Heart left ventricle (tissue), 16 donors: ENCODE results near the gene BTD. TPM values are rescaled to one million over a fixed set of nuclear protein-coding genes. Genes with fewer than 3 reads are reported as not detected.

Experiments used
- ATAC-seq, 4 donors: fragments of 200-7000 bp; cut with Tn5 transposase; one replicate each; pipeline ENCODE4 v1.9.1; 2020 to 2022; ENCODE audit warnings: moderate library complexity in 4 of 4, mild to moderate bottlenecking in 3 of 4, moderate number of reproducible peaks in 1 of 4
- DNase-seq, 5 donors: peaks; one replicate each; pipeline ENCODE4 v3.0.0-alpha.2; 2020
- H3K27ac ChIP-seq, 12 donors: fragments of 200-600 bp; sonication (generic) in 4 of 12; one replicate each; pipeline versions ENCODE4 v1.5.0 to v1.8.0; 2016 to 2022; ENCODE audit warnings: mild to moderate bottlenecking in 2 of 12
- H3K27me3 ChIP-seq, 9 donors: fragments of 200-600 bp; sonication (generic) in 2 of 9; one replicate each; pipeline versions ENCODE4 v1.5.1 to v1.8.0; 2016 to 2022; ENCODE audit warnings: mild to moderate bottlenecking in 3 of 9
- H3K36me3 ChIP-seq, 9 donors: fragments of 200-600 bp; sonication (generic) in 2 of 9; one replicate each; pipeline versions ENCODE4 v1.5.0 to v1.8.0; 2018 to 2022; ENCODE audit warnings: mild to moderate bottlenecking in 2 of 9
- H3K4me1 ChIP-seq, 12 donors: fragments of 200-600 bp; sonication (generic) in 4 of 12; one replicate each; pipeline versions ENCODE4 v1.5.0 to v1.8.0; 2016 to 2022; ENCODE audit warnings: mild to moderate bottlenecking in 3 of 12
- H3K4me3 ChIP-seq, 12 donors: fragments of 200-600 bp; sonication (generic) in 4 of 12; one replicate each; pipeline versions ENCODE4 v1.5.0 to v1.8.0; 2017 to 2022; ENCODE audit warnings: mild to moderate bottlenecking in 9 of 12, moderate library complexity in 4 of 12
- H3K9me3 ChIP-seq, 12 donors: fragments of 200-600 bp; sonication (generic) in 4 of 12; one replicate each; pipeline versions ENCODE4 v1.5.0 to v1.8.0; 2016 to 2022; ENCODE audit warnings: mild to moderate bottlenecking in 1 of 12
- POLR2A ChIP-seq, 2 donors: fragments of 450-650 bp; IDR thresholded peaks; one replicate each; pipeline ENCODE4 v1.6.1; 2017; ENCODE audit warnings: antibody characterized with exemption in 2 of 2, mild to moderate bottlenecking in 2 of 2, moderate library complexity in 2 of 2
- WGBS, 4 donors: extraction: QIAGEN DNeasy Blood & Tissue Kit in 2 of 4; methylation state at CpG; one replicate each; pipeline versions ENCODE4 v1.1.5 to v1.1.7; 2013 to 2018; 5-methylcytosine and 5-hydroxymethylcytosine counted together
- intact Hi-C, 10 donors: fragments of 100-400 bp; cut with DNase I; formaldehyde crosslinking; loops; one replicate each; pipeline versions ENCODE4 v1.11.1 to v1.14.2; 2022
- long read RNA-seq, 3 donors: library from polyadenylated mRNA; unstranded; transcript quantifications; one replicate each; pipeline ENCODE4 v2.0.0, GENCODE V29; 2020 to 2021
- polyA plus RNA-seq, 2 donors: library from polyadenylated mRNA; stranded (reverse); fragments of 200-250 nt; gene quantifications; one replicate each; pipeline ENCODE4 v1.2.3, GENCODE V29; 2013
- total RNA-seq, 9 donors: library from RNA; depleted of rRNA in 2 of 9; stranded (reverse); fragments of >200 nt in 2 of 9; fragmentation: NEBNext Ultra II Directional in 3 of 9; extraction: Animal tissue kit (Norgen Biotek cat#: 25700) in 3 of 9; gene quantifications; one replicate each; pipeline versions ENCODE4 v1.1.0 to v1.2.4, GENCODE V29; 2016 to 2023
- TF ChIP-seq, protein P1 (sequence below), 12 donors: fragments of 200-600 bp; sonication (generic) in 4 of 12; IDR thresholded peaks; one replicate each; pipeline versions ENCODE4 v1.5.0 to v1.8.0; 2018 to 2022; ENCODE audit warnings: antibody characterized with exemption in 12 of 12, mild to moderate bottlenecking in 5 of 12
- donor health status: ischemic (EF 13 %, LVEDD 7.1; RV severe dilation, severe dysfunction).
- donor health status: healthy with polysubstance abuse.
- donor health status: DM: no; HTN: yes; CAD: no.
- donor health status: DM: no; HTN: no; CAD: no.
- donor health status: ischemic (EF 25% LVEDD 6.9; RV normal size, moderate dysfunction).
- donor health status: ischemic (EF 25% LVEDD 5.7; RV mildly dilated, moderate dysfunction).
- donor health status: healthy.
- donor health status: DM: yes; HTN: yes; CAD: no.
- donor health status: ischemic (EF 35%, LVEDD 5.7; RV mildly dilated, moderate dysfunction).
- donor health status: nonischemic (EF 11% LVEDD 7.7; RV severe dilation, severe dysfunction).
- donor health status: DM: yes; HTN: yes; CAD: no.
- donor health status: PGD.
- donor health status: ischemic (EF 29% LVEDD 5.4; RV normal size, mild dysfunction).
- donor health status: nonischemic (EF 23%, LVEDD 6.1; RV moderate dilation, normal function).

BTD gene, protein sequence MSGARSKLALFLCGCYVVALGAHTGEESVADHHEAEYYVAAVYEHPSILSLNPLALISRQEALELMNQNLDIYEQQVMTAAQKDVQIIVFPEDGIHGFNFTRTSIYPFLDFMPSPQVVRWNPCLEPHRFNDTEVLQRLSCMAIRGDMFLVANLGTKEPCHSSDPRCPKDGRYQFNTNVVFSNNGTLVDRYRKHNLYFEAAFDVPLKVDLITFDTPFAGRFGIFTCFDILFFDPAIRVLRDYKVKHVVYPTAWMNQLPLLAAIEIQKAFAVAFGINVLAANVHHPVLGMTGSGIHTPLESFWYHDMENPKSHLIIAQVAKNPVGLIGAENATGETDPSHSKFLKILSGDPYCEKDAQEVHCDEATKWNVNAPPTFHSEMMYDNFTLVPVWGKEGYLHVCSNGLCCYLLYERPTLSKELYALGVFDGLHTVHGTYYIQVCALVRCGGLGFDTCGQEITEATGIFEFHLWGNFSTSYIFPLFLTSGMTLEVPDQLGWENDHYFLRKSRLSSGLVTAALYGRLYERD
- total RNA-seq = 10 to 100 TPM in 7 of 9 donors, 1 to 10 TPM in 2; 8.3 to 16.4 (median 13.4) TPM
- 1 to 10 TPM; 4.2 to 8.6 TPM for polyA plus RNA-seq
- long read RNA-seq, donor 1, full-length matches to known transcripts = 5 of 8 reads
- long read RNA-seq, donor 1, partial matches to known transcripts = 2 of 8 reads
- long read RNA-seq, donor 1, other reads (novel, unspliced or antisense) = 1 of 8 reads
- long read RNA-seq, donor 2, full-length matches to known transcripts = 19 of 22 reads
- long read RNA-seq, donor 2, partial matches to known transcripts = 0 of 22 reads
- long read RNA-seq, donor 2, other reads (novel, unspliced or antisense) = 3 of 22 reads
- long read RNA-seq, donor 3, full-length matches to known transcripts = 5 of 9 reads
- long read RNA-seq, donor 3, partial matches to known transcripts = 2 of 9 reads
- long read RNA-seq, donor 3, other reads (novel, unspliced or antisense) = 2 of 9 reads

DNA sequence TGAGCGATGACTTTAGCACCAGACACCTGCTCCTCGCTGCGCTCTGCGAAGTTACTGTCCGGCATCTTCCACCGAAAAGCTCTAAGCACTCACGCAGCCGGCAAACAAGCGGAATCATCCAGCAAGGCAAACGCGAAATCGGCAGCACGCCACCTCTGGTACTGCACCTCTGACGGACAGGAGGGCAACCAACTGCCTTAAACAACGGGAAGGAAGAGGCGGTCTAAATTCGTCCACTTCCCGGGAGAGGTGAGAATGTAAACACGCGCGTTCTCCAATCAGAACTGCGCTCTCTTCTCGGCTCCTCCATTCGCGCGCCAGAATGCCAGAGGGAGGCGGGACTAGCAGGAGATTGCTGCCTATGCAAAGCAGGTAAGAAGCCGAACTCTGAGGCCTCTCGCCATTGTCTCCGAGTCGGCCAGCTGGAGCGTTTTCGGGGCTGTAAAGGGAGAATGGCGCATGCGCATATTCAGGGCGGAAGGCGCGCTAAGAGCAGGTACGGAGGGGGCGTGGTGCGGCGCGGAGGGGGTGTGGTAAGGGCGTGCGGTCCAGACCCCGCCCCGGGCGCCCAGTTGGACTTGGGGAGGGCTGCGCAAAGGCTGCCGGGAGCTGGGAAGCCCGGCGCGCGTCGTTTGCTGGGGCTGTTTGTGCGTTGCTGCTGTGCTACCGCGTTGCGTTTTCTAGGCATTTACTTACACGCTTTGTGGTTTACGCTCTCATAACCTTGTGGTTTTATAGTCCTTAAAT lies at the start of gene BTD, which contains the start of gene HACL1:
Gene BTD (plus strand): TSS at position 347 of the 747 bp plus-strand sequence. CDS start 33,695 bp downstream, outside the sequence.
Gene HACL1 (minus strand): TSS at position 171 of the 747 bp plus-strand sequence. CDS start 106 bp downstream, at position 65.
- Histone ChIP-seq H3K9me3 (no peaks in the 10 kb centered on the region), H3K4me3 (peak within 1 kb of the TSS; percentile 41 to 97 (median 74)), H3K27ac (peak within 1 kb of the TSS; percentile 55 to 92 (median 84)), H3K36me3 (peaks cover 0 to 39% (median 30%) of the 10 kb centered on the region in 9 donors), H3K27me3 (no peaks in the 10 kb centered on the region), H3K4me1 (peaks cover 3 to 25% (median 15%) of the 10 kb centered on the region in 12 donors)
- intact Hi-C loops = no loop called here
- TF ChIP-seq, protein P1, sequence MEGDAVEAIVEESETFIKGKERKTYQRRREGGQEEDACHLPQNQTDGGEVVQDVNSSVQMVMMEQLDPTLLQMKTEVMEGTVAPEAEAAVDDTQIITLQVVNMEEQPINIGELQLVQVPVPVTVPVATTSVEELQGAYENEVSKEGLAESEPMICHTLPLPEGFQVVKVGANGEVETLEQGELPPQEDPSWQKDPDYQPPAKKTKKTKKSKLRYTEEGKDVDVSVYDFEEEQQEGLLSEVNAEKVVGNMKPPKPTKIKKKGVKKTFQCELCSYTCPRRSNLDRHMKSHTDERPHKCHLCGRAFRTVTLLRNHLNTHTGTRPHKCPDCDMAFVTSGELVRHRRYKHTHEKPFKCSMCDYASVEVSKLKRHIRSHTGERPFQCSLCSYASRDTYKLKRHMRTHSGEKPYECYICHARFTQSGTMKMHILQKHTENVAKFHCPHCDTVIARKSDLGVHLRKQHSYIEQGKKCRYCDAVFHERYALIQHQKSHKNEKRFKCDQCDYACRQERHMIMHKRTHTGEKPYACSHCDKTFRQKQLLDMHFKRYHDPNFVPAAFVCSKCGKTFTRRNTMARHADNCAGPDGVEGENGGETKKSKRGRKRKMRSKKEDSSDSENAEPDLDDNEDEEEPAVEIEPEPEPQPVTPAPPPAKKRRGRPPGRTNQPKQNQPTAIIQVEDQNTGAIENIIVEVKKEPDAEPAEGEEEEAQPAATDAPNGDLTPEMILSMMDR (IDR thresholded peaks at IDR 0.05) = peak in 7 of 12 donors; percentile 13 to 55 (median 26)
- TF ChIP-seq POLR2A (IDR thresholded peaks at IDR 0.05) = peak; percentile 24 to 65
- peak; percentile 96 to 97 (median 97) for ATAC-seq
- 0 to 1% (median 0%) methylated on average over 40 to 61 of the region's 61 CpGs for WGBS, 4 donors
- DNase-seq = peak; percentile 96 to 98 (median 97)

DNA sequence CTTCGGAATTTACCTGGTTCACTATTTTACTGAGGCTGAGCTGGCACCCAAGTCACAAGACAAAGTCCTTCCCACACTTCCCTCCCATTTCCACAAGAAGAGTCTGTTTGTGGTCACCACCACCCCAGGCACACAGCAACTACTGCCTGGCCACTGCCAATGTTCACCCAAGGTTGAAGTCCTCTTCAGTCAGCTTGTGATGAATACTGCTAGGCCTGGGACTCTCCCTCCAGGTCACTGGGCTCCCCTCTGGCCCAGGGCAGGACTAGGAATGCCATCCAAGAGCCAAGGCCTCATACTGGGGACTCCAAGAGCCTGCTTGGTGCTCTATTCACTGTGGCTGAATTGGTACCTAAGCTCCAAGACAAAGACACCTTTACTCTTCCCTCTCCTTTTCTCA lies 49.6 kb upstream of the BTD start:
- 97 to 100% (median 97%) methylated on average over 1 of the region's 1 CpG; no CpG with 5 or more reads in 1 of the 4 donors for WGBS, 4 donors
- intact Hi-C loops = loop anchor here in 3 of 10 donors (5.0 to 10.0 kb wide), 4 partner anchors 127 to 350 kb away; partner anchors contain the start of genes CAPN7 (in 1 of the 3), EAF1 (in 1 of the 3) and METTL6 (in 1 of the 3)
- no peak for ATAC-seq
- peaks cover 0 to 2% (median 0%) of the 10 kb centered on the region in 9 donors for H3K36me3 ChIP-seq
- H3K4me1 ChIP-seq = peaks cover 0 to 11% (median 0%) of the 10 kb centered on the region in 12 donors
- no peak overlapping the region for H3K27ac ChIP-seq
- no peak for DNase-seq
- H3K27me3 ChIP-seq = no peaks in the 10 kb centered on the region
- H3K4me3 ChIP-seq = no peak overlapping the region
- no peaks in the 10 kb centered on the region for H3K9me3 ChIP-seq
- TF ChIP-seq, protein P1 (IDR thresholded peaks at IDR 0.05) = no peak
- no peak for TF ChIP-seq POLR2A (IDR thresholded peaks at IDR 0.05)

DNA sequence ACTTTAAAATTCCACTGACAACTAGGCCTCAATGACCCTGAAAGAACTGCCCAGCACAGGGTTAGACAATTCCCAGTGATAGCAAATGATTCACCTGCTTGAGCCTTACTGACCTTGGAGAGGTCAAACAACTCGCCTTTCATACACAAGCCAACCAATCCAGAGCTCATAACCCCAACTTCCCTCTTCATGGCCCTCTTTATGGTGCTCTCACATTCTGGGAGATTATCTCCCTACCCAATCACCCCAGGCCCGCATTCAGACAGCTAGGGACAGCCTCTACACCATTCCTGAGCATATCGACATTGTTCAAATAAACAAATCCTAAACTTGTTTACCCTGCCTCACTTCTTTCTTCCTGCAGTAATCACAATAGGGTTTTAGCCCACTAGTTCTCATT lies 47.8 kb upstream of the BTD start:
- H3K4me3 ChIP-seq = no peak overlapping the region
- no peaks in the 10 kb centered on the region for H3K9me3 ChIP-seq
- 76 to 86% (median 81%) methylated on average over 3 of the region's 3 CpGs for WGBS, 4 donors
- intact Hi-C loops = loop anchor here in 3 of 10 donors (5.0 to 10.0 kb wide), 4 partner anchors 129 to 351 kb away; partner anchors contain the start of genes CAPN7 (in 1 of the 3), EAF1 (in 1 of the 3) and METTL6 (in 1 of the 3)
- TF ChIP-seq, protein P1 (IDR thresholded peaks at IDR 0.05) = no peak
- no peak for TF ChIP-seq POLR2A (IDR thresholded peaks at IDR 0.05)
- ATAC-seq (peak in 1 of 4 donors; percentile 16), DNase-seq (no peak)
- H3K27me3 ChIP-seq = no peaks in the 10 kb centered on the region
- H3K27ac ChIP-seq = no peak overlapping the region
- H3K36me3 ChIP-seq = peaks cover 0 to 3% (median 0%) of the 10 kb centered on the region in 9 donors
- H3K4me1 ChIP-seq = peaks cover 0 to 21% (median 0%) of the 10 kb centered on the region in 12 donors
